GM12872 (cell line): ENCODE results near the gene PRSS2.

Source experiments
- CTCF ChIP-seq: IDR thresholded peaks from 3 replicates; pipeline ENCODE4 v1.5.1; 2011; ENCODE audit warnings: low read depth, mild to moderate bottlenecking, low read length, moderate library complexity; ENCODE audit not compliant: insufficient read depth

Gene PRSS2

GRCh38 chr7:142805350-142806021, 34.7 kb downstream of the PRSS2 start:
- no peak for TF ChIP-seq CTCF

GRCh38 chr7:142806022-142806356, 35.2 kb downstream of the PRSS2 start:
- TF ChIP-seq CTCF: no peak

GRCh38 chr7:142806957-142807356, 36.2 kb downstream of the PRSS2 start:
- TF ChIP-seq CTCF: no peak

GRCh38 chr7:142807855-142808460, 37.2 kb downstream of the PRSS2 start:
- TF ChIP-seq CTCF: no peak

- TF ChIP-seq CTCF: no peak
These were observed 37.7 kb downstream of the PRSS2 start for GRCh38 chr7:142808461-142808801.

GRCh38 chr7:142808802-142809583, 38.2 kb downstream of the PRSS2 start:
- no peak for TF ChIP-seq CTCF

GRCh38 chr7:142809671-142810070, 38.9 kb downstream of the PRSS2 start:
- no peak for TF ChIP-seq CTCF
